HCT116 (cell line): ENCODE results near the gene BTN1A1.

Source experiments
- ELF1 ChIP-seq: IDR thresholded peaks from 2 replicates; pipeline ENCODE4 v1.6.1; 2012; ENCODE audit warnings: low read depth, borderline replicate concordance
- EZH2 ChIP-seq: fragments of 200-600 bp; sonication (generic); IDR thresholded peaks from 2 replicates; pipeline ENCODE4 v1.6.1; 2017; ENCODE audit warnings: antibody characterized with exemption, mixed run types
- EZH2phosphoT487 ChIP-seq: fragments of 200-600 bp; IDR thresholded peaks from 2 replicates; pipeline ENCODE4 v1.6.1; 2018; ENCODE audit warnings: antibody characterized with exemption, borderline replicate concordance
- TCF7L2 ChIP-seq: IDR thresholded peaks from 2 replicates; pipeline ENCODE4 v1.7.0; 2011; ENCODE audit warnings: borderline replicate concordance, inconsistent platforms; ENCODE audit not compliant: insufficient read depth, insufficient read length; ENCODE audit errors: extremely low read depth
- ZFX ChIP-seq: fragments of 450-650 bp; IDR thresholded peaks from 2 replicates; pipeline ENCODE4 v1.6.1; 2017
- TF ChIP-seq, protein P1 (sequence below), 3 experiments: fragments of 200-600 bp in 1 of 3; sonication (generic) in 1 of 3; IDR thresholded peaks in 2 of 3; conservative IDR thresholded peaks in 1 of 3; 2 replicates each; pipeline ENCODE4 v1.5.1; 2012 to 2017; ENCODE audit warnings: low read depth in 2 of 3, low read length in 2 of 3, antibody characterized with exemption in 1 of 3, borderline replicate concordance in 1 of 3, control low read depth in 1 of 3, mild to moderate bottlenecking in 1 of 3, mixed read lengths in 1 of 3, mixed run types in 1 of 3, moderate library complexity in 1 of 3; ENCODE audit not compliant: insufficient read depth in 1 of 3
- TF ChIP-seq, protein P2 (sequence below): IDR thresholded peaks from 2 replicates; pipeline ENCODE4 v1.6.1; 2012

DNA sequence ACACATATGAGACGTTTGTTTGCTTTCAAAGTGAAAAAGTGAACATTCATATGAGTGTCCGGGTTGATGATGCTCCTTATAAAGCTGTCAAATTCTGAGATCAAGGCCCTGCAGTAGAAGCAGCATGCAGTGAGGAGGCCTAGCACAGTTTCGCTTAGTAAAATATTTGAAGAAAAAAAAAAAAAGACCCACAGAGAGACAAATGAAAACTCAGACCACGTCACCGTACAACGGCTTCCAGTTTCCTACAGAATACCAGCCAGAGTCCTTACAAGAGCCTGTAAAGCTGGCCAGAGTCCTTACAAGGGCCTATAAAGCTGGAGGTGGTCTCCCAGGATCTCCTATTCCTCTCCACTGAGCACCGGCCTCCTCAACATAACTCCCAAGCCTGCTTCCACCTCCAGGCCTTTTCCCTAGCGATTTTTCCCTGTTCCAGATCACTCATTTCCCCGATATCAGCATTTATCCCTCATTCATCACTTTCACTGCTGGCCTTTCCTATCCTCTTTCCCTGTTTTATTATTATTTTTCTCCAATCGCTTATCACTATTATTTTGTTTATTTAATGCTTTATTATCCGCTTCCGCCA lies 36.6 kb downstream of the BTN1A1 start:
- TF ChIP-seq TCF7L2 (no peak), ELF1 (no peak), EZH2phosphoT487 (no peak), ZFX (no peak), EZH2 (no peak)
- TF ChIP-seq, protein P1, sequence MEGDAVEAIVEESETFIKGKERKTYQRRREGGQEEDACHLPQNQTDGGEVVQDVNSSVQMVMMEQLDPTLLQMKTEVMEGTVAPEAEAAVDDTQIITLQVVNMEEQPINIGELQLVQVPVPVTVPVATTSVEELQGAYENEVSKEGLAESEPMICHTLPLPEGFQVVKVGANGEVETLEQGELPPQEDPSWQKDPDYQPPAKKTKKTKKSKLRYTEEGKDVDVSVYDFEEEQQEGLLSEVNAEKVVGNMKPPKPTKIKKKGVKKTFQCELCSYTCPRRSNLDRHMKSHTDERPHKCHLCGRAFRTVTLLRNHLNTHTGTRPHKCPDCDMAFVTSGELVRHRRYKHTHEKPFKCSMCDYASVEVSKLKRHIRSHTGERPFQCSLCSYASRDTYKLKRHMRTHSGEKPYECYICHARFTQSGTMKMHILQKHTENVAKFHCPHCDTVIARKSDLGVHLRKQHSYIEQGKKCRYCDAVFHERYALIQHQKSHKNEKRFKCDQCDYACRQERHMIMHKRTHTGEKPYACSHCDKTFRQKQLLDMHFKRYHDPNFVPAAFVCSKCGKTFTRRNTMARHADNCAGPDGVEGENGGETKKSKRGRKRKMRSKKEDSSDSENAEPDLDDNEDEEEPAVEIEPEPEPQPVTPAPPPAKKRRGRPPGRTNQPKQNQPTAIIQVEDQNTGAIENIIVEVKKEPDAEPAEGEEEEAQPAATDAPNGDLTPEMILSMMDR (IDR thresholded peaks at IDR 0.05 in 2 of 3, conservative IDR thresholded peaks at IDR 0.05 in 1 of 3; ENCODE audit: borderline replicate concordance in 1 of 3, insufficient read depth in 1 of 3, low read depth in 2 of 3, low read length in 2 of 3) = no peak
- TF ChIP-seq, protein P2, sequence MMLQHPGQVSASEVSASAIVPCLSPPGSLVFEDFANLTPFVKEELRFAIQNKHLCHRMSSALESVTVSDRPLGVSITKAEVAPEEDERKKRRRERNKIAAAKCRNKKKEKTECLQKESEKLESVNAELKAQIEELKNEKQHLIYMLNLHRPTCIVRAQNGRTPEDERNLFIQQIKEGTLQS = no peak
